Activated effector memory CD4-positive, alpha-beta T cell treated with Interleukin-2 at 50 U/mL for 16 hours (primary cell): ENCODE measurements around the gene AKNA.
A peak's percentile ranks its signal among the peaks of the same experiment; 100 is the strongest.

Source experiments
- DNase-seq: peaks from one replicate; pipeline ENCODE4 v3.0.0-alpha.2; 2020

The AKNA gene

GRCh38 chr9:114355821-114356220 is 32.0 kb downstream of the AKNA start:
- DNase-seq, result no peak

- DNase-seq, result no peak
Observed at GRCh38 chr9:114351932-114352331, 35.9 kb downstream of the AKNA start.

- DNase-seq, result no peak
Observed at GRCh38 chr9:114350636-114351401, 37.0 kb downstream of the AKNA start.

- no peak for DNase-seq
Observed at GRCh38 chr9:114349713-114350480, 37.9 kb downstream of the AKNA start.

GRCh38 chr9:114348906-114349482 is 38.8 kb downstream of the AKNA start:
- peak; percentile 24 for DNase-seq

- DNase-seq, result no peak
Observed at GRCh38 chr9:114348261-114348905, 39.4 kb downstream of the AKNA start.

GRCh38 chr9:114347675-114348074 is 40.1 kb downstream of the AKNA start:
- no peak for DNase-seq

GRCh38 chr9:114346146-114346545 is 41.6 kb downstream of the AKNA start:
- DNase-seq, result no peak

- no peak for DNase-seq
Observed at GRCh38 chr9:114345493-114346065, 42.2 kb downstream of the AKNA start.

- DNase-seq, result no peak
Observed at GRCh38 chr9:114344692-114345091, 43.1 kb downstream of the AKNA start.

- no peak for DNase-seq
Observed at GRCh38 chr9:114344188-114344566, 43.6 kb downstream of the AKNA start.

- no peak for DNase-seq
Observed at GRCh38 chr9:114343471-114344187, 44.2 kb downstream of the AKNA start.

GRCh38 chr9:114342755-114343440 is 44.9 kb downstream of the AKNA start:
- DNase-seq, result no peak

- no peak for DNase-seq
Observed at GRCh38 chr9:114341991-114342390, 45.8 kb downstream of the AKNA start.

- no peak for DNase-seq
Observed at GRCh38 chr9:114341152-114341830, 46.5 kb downstream of the AKNA start.

- DNase-seq, result peak; percentile 28
Observed at GRCh38 chr9:114339130-114339908, 48.5 kb downstream of the AKNA start.

GRCh38 chr9:114338187-114338586 is 49.6 kb downstream of the AKNA start:
- DNase-seq, result no peak

- no peak for DNase-seq
Observed at GRCh38 chr9:114336699-114337395, 50.9 kb downstream of the AKNA start.

- no peak for DNase-seq
Observed at GRCh38 chr9:114336157-114336556, 51.6 kb downstream of the AKNA start.

- no peak for DNase-seq
Observed at GRCh38 chr9:114335745-114336144, 52.0 kb downstream of the AKNA start.
